T follicular helper cell (primary cell): ENCODE measurements around the gene FZR1.
"Not testable (repeated sequence)": the region's sequence is repeated elsewhere in the genome, so short reads cannot be mapped to it uniquely, and the experiment has no call there.

Source experiments
- DNase-seq: peaks from one replicate; pipeline ENCODE4 v3.0.0-alpha.2; 2020; ENCODE audit warnings: low read depth

FZR1 gene

GRCh38 chr19:3544742-3545668 is 38.9 kb downstream of the FZR1 start:
- peak; percentile 67 for DNase-seq

GRCh38 chr19:3545669-3546034 is 39.5 kb downstream of the FZR1 start:
- no peak for DNase-seq

- no peak for DNase-seq
Measured at GRCh38 chr19:3546119-3546518, 40.0 kb downstream of the FZR1 start.

- no peak for DNase-seq
Measured at GRCh38 chr19:3547301-3547731, 41.2 kb downstream of the FZR1 start.

GRCh38 chr19:3547767-3548282 is 41.7 kb downstream of the FZR1 start:
- no peak for DNase-seq

GRCh38 chr19:3548606-3549005 is 42.5 kb downstream of the FZR1 start:
- DNase-seq: no peak

GRCh38 chr19:3549816-3550215 is 43.7 kb downstream of the FZR1 start:
- DNase-seq: no peak

- DNase-seq: no peak
Measured at GRCh38 chr19:3550947-3551791, 45.1 kb downstream of the FZR1 start.

- no peak for DNase-seq
Measured at GRCh38 chr19:3551792-3552095, 45.6 kb downstream of the FZR1 start.

- DNase-seq: peak; percentile 63
Measured at GRCh38 chr19:3554254-3555083, 48.4 kb downstream of the FZR1 start.

GRCh38 chr19:3555653-3556422 is 49.7 kb downstream of the FZR1 start:
- DNase-seq: no peak

GRCh38 chr19:3556423-3556977 is 50.4 kb downstream of the FZR1 start:
- no peak for DNase-seq

GRCh38 chr19:3556978-3557460 is 50.9 kb downstream of the FZR1 start:
- peak; percentile 69 for DNase-seq

GRCh38 chr19:3557461-3558248 is 51.5 kb downstream of the FZR1 start, which contains the start of gene MFSD12:
MFSD12 (minus strand) TSS chr19:3557586; CDS start chr19:3557403, 183 bp downstream.
- DNase-seq: peak; percentile 90

GRCh38 chr19:3563709-3564524 is 57.8 kb downstream of the FZR1 start:
- no peak for DNase-seq

GRCh38 chr19:3565139-3565538 is 59.0 kb downstream of the FZR1 start:
- no peak for DNase-seq

GRCh38 chr19:3570042-3570441 is 63.9 kb downstream of the FZR1 start:
- DNase-seq: not testable (repeated sequence)

GRCh38 chr19:3570606-3571011 is 64.5 kb downstream of the FZR1 start:
- DNase-seq: no peak
